Transverse colon (tissue), 4 donors: Measurements from ENCODE around the gene RALBP1. TPM values are rescaled to one million over a fixed set of nuclear protein-coding genes. Genes with fewer than 3 reads are reported as not detected.

Experiments used
- DNase-seq: peaks from one replicate; pipeline ENCODE4 v3.0.0-alpha.2; 2019
- H3K27ac ChIP-seq, 4 donors: fragments of 200-600 bp; sonication (generic); 2 replicates each; pipeline ENCODE4 v1.5.1; 2016 to 2018; ENCODE audit warnings: inconsistent platforms in 4 of 4
- H3K27me3 ChIP-seq: fragments of 200-600 bp; sonication (generic); 2 replicates; pipeline ENCODE4 v1.5.1; 2017; ENCODE audit warnings: inconsistent platforms
- H3K36me3 ChIP-seq, 4 donors: fragments of 200-600 bp; sonication (generic); 2 replicates each; pipeline ENCODE4 v1.5.1; 2017 to 2019; ENCODE audit warnings: inconsistent platforms in 4 of 4
- H3K4me1 ChIP-seq, 4 donors: fragments of 200-600 bp; sonication (generic); 2 replicates each; pipeline ENCODE4 v1.5.1; 2017 to 2020; ENCODE audit warnings: inconsistent platforms in 4 of 4
- H3K4me3 ChIP-seq, 4 donors: fragments of 200-600 bp; sonication (generic); 1 replicate in 1 of 4; 2 replicates in 3 of 4; pipeline versions ENCODE4 v1.5.1 to v1.6.1; 2017 to 2019; ENCODE audit warnings: inconsistent platforms in 4 of 4
- H3K9me3 ChIP-seq, 2 donors: fragments of 200-600 bp; sonication (generic); 2 replicates each; pipeline ENCODE4 v1.5.1; 2017 to 2019; ENCODE audit warnings: inconsistent platforms in 2 of 2
- CTCF ChIP-seq, 5 experiments: fragments of 200-600 bp in 3 of 5; fragments of 450-650 bp in 2 of 5; sonication (generic) in 3 of 5; IDR thresholded peaks; 1 replicate in 2 of 5; 2 replicates in 3 of 5; pipeline ENCODE4 v1.5.1; 2016 to 2017; ENCODE audit warnings: antibody characterized with exemption in 5 of 5, inconsistent platforms in 3 of 5, mild to moderate bottlenecking in 2 of 5, moderate library complexity in 1 of 5
- EP300 ChIP-seq: sonication (generic); formaldehyde crosslinking; IDR thresholded peaks from one replicate; pipeline ENCODE4 v1.6.1; 2017; ENCODE audit warnings: antibody characterized with exemption, low read depth
- POLR2A ChIP-seq: fragments of 450-650 bp; IDR thresholded peaks from one replicate; pipeline ENCODE4 v1.6.1; 2016; ENCODE audit warnings: antibody characterized with exemption, mild to moderate bottlenecking, moderate library complexity
- POLR2AphosphoS5 ChIP-seq, 3 donors: sonication (generic); formaldehyde crosslinking; IDR thresholded peaks; one replicate each; pipeline ENCODE4 v1.6.1; 2016; ENCODE audit warnings: antibody characterized with exemption in 3 of 3
- WGBS, 2 donors: methylation state at CpG; one replicate each; pipeline ENCODE4 v1.1.5; 2018; ENCODE audit warnings: low coverage in 1 of 2; 5-methylcytosine and 5-hydroxymethylcytosine counted together
- in situ Hi-C, 4 donors: fragments of 200-750 bp; cut with MboI; loops; one replicate each; pipeline versions ENCODE4 v1.15.0 to v1.15.1; 2017; ENCODE audit warnings: low sequenced_read_pairs in 3 of 4, low pct_ligation_motif_present in 1 of 4, low pct_unique_long_range_greater_than_20kb in 1 of 4
- intact Hi-C: fragments of 100-400 bp; cut with DNase I; formaldehyde crosslinking; loops from one replicate; pipeline ENCODE4 v1.15.1; 2023; ENCODE audit warnings: low total_unique reads
- total RNA-seq, 4 donors: library from RNA; depleted of rRNA; stranded (reverse); fragments of >200 nt; gene quantifications; one replicate each; pipeline ENCODE4 v1.1.0, GENCODE V29; 2016

RALBP1 gene
- total RNA-seq, 4 donors from 2014 or later = 34.2 to 93.3 (median 70.6) TPM

GRCh38 chr18:9506046-9506792 is 30.9 kb downstream of the RALBP1 start:
- Histone ChIP-seq H3K27ac (peak overlapping the region in 3 of 4 donors; percentile 6 to 34 (median 15)), H3K27me3 (no peaks in the 10 kb centered on the region), H3K4me1 (peaks cover 2 to 26% (median 22%) of the 10 kb centered on the region in 4 donors), H3K4me3 (no peak overlapping the region), H3K9me3 (peaks cover 0 to 8% of the 10 kb centered on the region in 2 donors), H3K36me3 (no peaks in the 10 kb centered on the region)
- in situ Hi-C loops = loop anchor here in 3 of 4 donors (25.0 kb wide), 2 partner anchors 169 to 444 kb away; partner anchors contain the start of gene TWSG1 (in 2 of the 3)
- DNase-seq = peak; percentile 31
- 72 to 84% methylated on average over 3 to 4 of the region's 4 CpGs for WGBS, 2 donors
- intact Hi-C loops = no loop called here
- TF ChIP-seq POLR2A = no peak
- peak in 1 of 3 donors; percentile 6 for TF ChIP-seq POLR2AphosphoS5 (IDR thresholded peaks at IDR 0.05)
- no peak for TF ChIP-seq CTCF (IDR thresholded peaks at IDR 0.05)
- TF ChIP-seq EP300 = no peak

GRCh38 chr18:9507565-9508088 is 32.3 kb downstream of the RALBP1 start:
- TF ChIP-seq POLR2A (no peak), CTCF (IDR thresholded peaks at IDR 0.05) (no peak), POLR2AphosphoS5 (IDR thresholded peaks at IDR 0.05) (no peak), EP300 (no peak)
- in situ Hi-C loops (loop anchor here in 3 of 4 donors (25.0 kb wide), 2 partner anchors 170 to 445 kb away; partner anchors contain the start of gene TWSG1 (in 2 of the 3)), intact Hi-C loops (no loop called here)
- 58 to 63% methylated on average over 1 to 2 of the region's 2 CpGs for WGBS, 2 donors
- H3K9me3 ChIP-seq = peaks cover 0 to 5% of the 10 kb centered on the region in 2 donors
- H3K36me3 ChIP-seq = no peaks in the 10 kb centered on the region
- no peak for DNase-seq
- H3K4me1 ChIP-seq = peaks cover 2 to 26% (median 22%) of the 10 kb centered on the region in 4 donors
- no peak overlapping the region for H3K4me3 ChIP-seq
- no peaks in the 10 kb centered on the region for H3K27me3 ChIP-seq
- no peak overlapping the region for H3K27ac ChIP-seq

- in situ Hi-C loops (loop anchor here in 3 of 4 donors (25.0 kb wide), 2 partner anchors 171 to 446 kb away; partner anchors contain the start of gene TWSG1 (in 2 of the 3)), intact Hi-C loops (no loop called here)
- H3K27ac ChIP-seq = no peak overlapping the region
- TF ChIP-seq CTCF (IDR thresholded peaks at IDR 0.05) (no peak), EP300 (no peak), POLR2A (no peak)
- peaks cover 2 to 26% (median 22%) of the 10 kb centered on the region in 4 donors for H3K4me1 ChIP-seq
- H3K4me3 ChIP-seq = no peak overlapping the region
- no peaks in the 10 kb centered on the region for H3K27me3 ChIP-seq
- no peaks in the 10 kb centered on the region for H3K36me3 ChIP-seq
- H3K9me3 ChIP-seq = no peaks in the 10 kb centered on the region
- WGBS, 2 donors = 57 to 67% methylated on average over 2 of the region's 2 CpGs
- no peak for DNase-seq
Observed at GRCh38 chr18:9508446-9509025, 33.2 kb downstream of the RALBP1 start.

DNA sequence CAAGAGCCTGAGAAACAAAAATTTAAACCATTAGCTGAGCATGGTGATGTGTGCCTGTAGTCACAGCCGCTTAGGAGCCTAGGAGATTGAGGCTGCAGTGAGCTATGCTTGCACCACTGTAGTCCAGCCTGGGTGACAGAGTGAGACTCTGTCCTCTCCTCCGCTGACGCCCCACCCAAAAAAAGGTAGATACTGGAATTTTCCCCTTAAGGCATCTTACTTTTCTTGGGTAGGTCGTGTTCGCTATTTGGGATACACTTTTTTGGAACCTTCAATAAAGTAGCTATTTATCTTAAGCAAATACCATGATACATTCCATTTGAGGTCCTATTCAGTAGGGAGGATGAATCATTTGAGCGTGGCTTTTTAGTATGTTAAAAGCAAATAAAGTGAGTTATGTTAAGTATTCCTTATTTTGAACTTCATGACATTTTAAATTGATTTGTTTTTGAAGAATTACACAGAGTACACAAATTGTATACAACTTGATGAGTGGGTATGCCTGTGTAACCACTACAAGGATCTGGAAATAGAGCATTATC is 38.7 kb downstream of the RALBP1 start:
- H3K27ac ChIP-seq = no peak overlapping the region
- H3K27me3 ChIP-seq = no peaks in the 10 kb centered on the region
- intact Hi-C loops = no loop called here
- peaks cover 0 to 4% (median 0%) of the 10 kb centered on the region in 4 donors for H3K4me1 ChIP-seq
- no peak overlapping the region for H3K4me3 ChIP-seq
- peaks cover 0 to 10% (median 0%) of the 10 kb centered on the region in 4 donors for H3K36me3 ChIP-seq
- TF ChIP-seq CTCF (IDR thresholded peaks at IDR 0.05) (no peak), EP300 (no peak), POLR2AphosphoS5 (IDR thresholded peaks at IDR 0.05) (no peak), POLR2A (no peak)
- WGBS, 2 donors = 84 to 86% methylated on average over 4 to 6 of the region's 6 CpGs
- in situ Hi-C loops = loop anchor here in 3 of 4 donors (25.0 kb wide), 2 partner anchors 177 to 452 kb away; partner anchors contain the start of gene TWSG1 (in 2 of the 3)
- no peaks in the 10 kb centered on the region for H3K9me3 ChIP-seq
- DNase-seq = no peak
